Left cardiac atrium (tissue), 4 donors: Measurements from ENCODE around the gene P2RX3. TPM values are rescaled to one million over a fixed set of nuclear protein-coding genes. Genes with fewer than 3 reads are reported as not detected.
A peak's percentile ranks its signal among the peaks of the same experiment; 100 is the strongest.
"Not testable (repeated sequence)": the region's sequence is repeated elsewhere in the genome, so short reads cannot be mapped to it uniquely, and the experiment has no call there.

ENCODE experiments used
- ATAC-seq, 2 donors: fragments of 200-7000 bp; cut with Tn5 transposase; one replicate each; pipeline ENCODE4 v1.9.1; 2020; ENCODE audit warnings: mild to moderate bottlenecking in 2 of 2, moderate library complexity in 2 of 2
- DNase-seq: peaks from one replicate; pipeline ENCODE4 v3.0.0-alpha.2; 2020
- intact Hi-C, 2 donors: fragments of 100-400 bp; cut with DNase I; formaldehyde crosslinking; loops; one replicate each; pipeline versions ENCODE4 v1.14.1 to v1.15.1; 2022 to 2023
- total RNA-seq, 2 donors: library from RNA; stranded (reverse); fragmentation: NEBNext Ultra II Directional; extraction: Animal tissue kit (Norgen Biotek cat#: 25700); gene quantifications; one replicate each; pipeline ENCODE4 v1.2.1, GENCODE V29; 2021
- donor health status: DM: no; HTN: yes; CAD: no.
- donor health status: DM: no; HTN: yes; CAD: no; lungs with severe emphysema.
- donor health status: DM: yes; HTN: yes; CAD: no.
- donor health status: Dilated cardiomyopathy.

The P2RX3 gene
- total RNA-seq, 2 donors from 2014 or later: 0.84 to 1.7 TPM

DNA sequence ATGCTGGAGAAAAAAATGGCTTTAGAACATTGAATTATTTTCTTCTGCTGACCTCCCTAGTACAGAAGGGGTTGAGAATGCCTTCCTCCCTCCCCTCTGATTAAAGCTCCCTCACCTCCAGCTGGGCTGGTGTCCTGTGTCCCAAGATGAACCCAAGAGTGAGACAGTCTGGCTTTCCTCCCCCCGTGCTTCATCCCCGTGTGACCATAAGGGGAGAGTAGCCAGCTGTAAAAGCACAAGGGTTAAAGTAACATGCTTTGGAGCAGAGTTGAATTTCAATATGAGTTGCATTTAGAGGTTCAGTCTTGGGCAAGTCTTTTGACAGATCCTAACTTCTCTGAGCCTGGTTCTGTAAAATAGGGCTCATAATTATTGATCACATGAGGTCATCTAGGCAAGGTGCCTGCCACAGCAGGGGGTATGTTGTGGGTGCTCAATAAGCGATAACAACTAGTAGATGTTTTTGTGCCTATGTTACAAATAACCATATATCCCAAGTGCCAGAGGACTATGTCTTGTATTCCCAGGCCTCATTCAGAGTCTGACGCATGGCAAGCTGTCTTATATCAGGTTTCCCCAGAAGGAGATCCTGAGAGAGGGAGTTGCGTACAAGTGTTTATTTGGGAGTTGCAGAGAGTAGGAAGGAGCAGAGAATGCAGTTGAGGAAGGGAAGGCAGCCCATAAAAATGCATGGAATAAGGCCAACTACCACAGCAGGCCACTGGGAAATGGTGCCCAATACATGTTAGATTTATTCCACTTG lies 48.2 kb downstream of the P2RX3 start:
- intact Hi-C loops: no loop called here
- DNase-seq (no peak), ATAC-seq (no peak)

DNA sequence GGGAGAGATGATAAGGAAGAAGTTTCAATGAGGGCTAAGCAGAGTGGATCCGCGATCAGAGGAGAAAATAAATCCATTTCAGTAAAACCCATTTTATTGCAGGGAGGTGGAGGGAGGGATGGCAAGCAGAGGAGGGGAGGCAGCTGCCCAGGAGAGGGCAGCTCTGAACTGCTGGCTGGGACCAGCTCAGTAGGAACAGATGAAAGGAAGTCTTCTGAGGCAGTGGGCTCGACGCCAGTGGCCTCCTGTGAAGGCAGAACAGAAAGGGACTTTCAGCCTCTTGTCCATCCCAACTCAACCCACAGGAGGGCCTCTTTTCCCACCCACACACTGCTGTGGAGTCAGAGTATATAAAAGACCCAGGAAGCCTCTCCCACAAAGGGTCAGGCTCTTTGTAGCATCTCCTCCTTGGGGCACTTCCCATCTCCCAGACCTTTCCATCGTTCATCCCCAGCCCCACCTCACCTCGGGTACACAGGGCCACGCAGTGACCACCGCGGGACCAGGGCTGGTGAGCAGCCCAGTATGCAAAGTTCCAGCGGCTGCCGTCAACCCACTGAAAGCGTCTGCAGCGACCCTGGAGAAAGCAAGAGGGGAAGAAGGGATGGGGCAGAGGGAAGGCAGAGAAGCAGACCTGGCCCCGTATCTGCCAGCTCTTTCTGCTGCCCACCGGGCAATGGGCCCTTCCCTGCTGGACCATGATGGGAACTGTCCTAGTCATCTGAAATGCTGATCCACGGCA lies 49.3 kb downstream of the P2RX3 start:
- ATAC-seq (peak in 1 of 2 donors; percentile 36), DNase-seq (no peak)
- intact Hi-C loops: no loop called here

DNA sequence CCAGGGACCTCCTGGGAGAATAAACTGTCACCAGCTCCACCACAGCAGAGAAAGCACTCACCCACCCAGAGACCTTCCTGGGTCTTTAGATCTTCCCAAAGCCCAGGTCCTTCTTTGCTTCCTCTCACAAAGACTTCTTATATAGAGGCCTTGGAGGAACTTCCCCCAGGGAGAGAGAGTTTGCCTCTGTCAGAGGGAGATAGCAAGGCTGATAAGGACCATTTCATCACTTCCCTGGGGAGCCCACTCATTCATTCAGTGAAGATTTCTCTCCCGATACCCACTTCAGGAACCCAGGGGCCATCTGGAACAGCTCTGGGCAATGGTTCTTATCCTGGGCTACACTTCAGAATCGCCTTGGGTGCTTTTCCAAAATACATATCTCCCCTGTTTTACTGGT lies 52.4 kb downstream of the P2RX3 start, which contains the start of gene PRG2:
TSS of gene PRG2 (minus strand) at position 116 of the 400 bp plus-strand sequence. CDS start 706 bp downstream, outside the sequence.
- intact Hi-C loops: no loop called here
- ATAC-seq (no peak), DNase-seq (no peak)

DNA sequence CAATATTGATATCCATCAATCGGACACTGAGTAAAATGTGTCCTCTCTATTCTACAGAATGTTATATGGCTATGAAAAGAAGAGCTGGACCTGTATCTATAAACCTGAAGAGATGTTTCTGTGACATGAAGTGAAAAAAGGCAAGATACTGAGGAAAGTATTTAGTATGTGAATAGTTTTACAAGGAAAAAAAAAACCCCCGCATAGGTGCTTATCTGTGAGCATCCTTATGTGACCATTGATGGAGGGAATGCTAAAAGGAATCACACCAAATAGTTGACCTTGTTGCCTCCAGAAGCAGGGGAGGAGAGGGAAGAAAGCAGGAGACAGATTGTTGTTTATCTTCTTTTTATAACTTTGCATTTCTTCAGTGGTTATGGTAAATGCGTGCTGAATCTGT lies 53.0 kb downstream of the P2RX3 start:
- ATAC-seq (no peak), DNase-seq (no peak)
- intact Hi-C loops: no loop called here

DNA sequence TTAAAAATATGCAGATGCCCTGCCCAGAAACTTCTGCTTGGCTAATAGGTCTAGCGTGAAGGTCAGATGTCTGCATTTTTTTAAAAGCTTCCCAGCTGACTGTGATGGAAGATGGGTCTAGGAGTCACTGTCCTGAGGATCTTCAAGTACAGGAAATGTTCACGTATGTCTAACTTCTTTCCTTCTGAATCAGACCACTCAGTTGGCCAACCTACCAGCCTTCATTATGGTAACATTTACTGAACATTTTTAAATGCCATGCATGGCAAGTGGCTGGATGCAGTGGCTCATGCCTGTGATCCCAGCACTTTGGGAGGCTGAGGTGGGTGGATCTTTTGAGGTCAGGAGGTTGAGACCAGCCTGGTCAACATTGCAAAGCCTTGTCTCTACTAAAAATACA lies 53.4 kb downstream of the P2RX3 start:
- intact Hi-C loops: no loop called here
- no peak for ATAC-seq
- no peak for DNase-seq

DNA sequence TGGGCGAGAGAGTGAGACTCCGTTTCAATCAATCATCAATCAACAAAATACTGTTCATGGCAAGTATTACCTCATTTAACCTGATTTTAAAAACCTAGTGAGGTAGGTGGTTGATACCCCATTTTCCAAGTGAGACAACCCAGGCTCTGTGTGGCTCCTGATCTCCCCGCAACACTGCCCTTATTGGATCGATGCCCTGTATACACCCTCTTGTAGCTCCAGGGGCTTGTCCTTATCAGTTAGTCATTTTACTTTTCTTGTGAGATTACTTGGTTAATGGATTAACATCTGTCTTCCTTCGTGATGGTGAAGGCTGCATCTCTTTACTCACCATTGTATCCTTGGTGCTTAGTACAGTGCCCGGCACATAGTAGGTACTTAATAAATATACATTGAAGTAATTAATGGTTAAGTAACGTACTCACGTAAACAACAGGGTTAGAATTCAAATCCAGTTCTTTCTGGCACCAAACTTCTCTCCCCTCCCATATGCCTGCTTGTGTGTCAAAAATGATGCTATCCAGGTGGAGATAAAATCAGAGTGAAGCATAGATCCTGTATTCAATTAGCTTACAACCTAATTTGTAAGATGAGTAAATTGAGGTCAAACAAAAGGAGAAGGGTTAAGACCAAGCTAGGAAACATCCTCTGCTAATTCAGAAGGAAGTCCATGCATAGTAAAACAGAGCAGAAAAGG lies 54.1 kb downstream of the P2RX3 start:
- intact Hi-C loops: no loop called here
- ATAC-seq: no peak
- no peak for DNase-seq

DNA sequence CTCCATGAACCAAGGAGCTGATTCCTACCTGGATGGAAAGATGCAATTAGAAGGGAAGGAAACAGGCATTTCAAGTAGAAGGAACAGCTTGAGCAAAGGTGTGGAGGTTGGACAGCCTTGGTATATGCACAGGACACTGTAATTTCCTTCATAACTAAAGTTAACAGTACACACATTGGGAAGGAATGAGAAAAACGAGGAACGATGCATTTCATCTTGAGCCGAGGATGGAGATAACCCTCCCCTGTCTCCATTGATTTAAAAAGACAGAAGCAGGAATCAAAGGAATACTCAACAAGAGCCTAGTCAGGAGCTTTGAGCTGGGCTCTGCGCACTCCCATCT lies 54.6 kb downstream of the P2RX3 start:
- ATAC-seq (no peak), DNase-seq (no peak)
- intact Hi-C loops: no loop called here

DNA sequence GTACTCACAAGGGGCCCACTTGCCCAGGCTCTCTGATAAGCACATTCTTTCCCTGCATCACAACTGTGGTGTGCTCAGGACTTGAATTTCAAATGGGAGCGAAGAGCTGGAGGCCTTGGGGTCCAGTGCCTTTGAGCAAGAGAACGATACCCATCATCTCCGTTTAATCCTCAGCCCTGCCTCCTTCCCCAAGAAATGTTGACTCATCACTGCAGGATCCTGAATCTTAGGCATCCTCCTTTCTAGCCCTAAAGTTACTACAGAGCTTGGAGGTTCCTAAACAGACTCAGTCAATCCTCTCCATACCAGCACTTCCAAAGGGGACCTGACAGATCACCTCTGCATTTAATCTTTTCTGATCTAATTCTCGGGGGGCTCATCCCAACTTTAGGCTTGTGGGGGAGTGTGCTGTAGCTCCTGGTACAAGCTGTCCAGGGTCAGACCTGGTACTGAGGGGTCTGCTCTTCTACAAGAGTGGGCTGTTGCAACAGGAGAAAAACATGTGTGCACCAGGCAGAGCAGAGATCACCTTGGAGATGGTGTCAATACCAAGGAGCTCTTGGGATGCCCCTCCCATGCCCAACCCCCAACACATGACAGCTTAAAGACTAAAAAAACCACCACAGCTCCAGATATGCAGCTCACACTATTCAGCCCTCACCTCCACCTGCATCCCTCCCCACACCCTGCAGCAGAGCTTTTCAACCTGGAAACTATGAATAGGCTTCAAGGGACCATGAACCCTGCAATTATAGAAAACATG lies 56.2 kb downstream of the P2RX3 start:
- ATAC-seq (no peak), DNase-seq (no peak)
- intact Hi-C loops: no loop called here

DNA sequence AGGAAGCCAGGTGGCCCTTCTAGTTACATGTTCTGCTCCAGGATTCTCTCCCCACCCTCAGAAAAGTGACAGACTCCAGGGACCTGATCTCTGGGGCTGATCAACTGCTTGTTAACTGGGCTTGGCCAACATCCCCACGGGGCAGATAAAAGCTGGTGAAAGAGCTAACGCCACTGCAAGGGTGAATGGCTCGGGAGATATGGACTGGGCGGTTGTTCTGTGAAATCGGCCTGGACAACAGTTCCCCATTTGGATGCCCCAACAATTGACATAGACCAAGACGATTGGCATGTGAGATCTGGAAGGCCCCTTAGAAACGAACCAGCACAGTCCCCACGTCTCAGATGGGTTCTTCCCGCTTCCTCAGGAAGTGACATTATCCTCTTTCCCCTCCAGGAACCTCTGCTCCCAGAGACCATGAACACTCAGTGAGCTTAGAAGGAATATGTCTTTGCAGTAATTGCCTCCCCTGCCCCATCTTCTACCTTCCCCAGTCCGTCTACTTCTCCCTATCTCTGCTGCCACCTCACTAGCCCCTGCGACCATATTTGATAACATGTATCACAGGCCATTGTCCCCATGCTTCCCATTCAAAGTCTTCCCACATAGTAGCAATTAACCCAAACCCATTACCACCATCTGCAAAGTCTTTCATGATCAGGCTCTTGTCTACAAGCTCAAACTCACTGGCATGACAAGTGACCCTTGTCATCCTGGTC lies 57.9 kb downstream of the P2RX3 start:
- ATAC-seq (no peak), DNase-seq (no peak)
- intact Hi-C loops: no loop called here

DNA sequence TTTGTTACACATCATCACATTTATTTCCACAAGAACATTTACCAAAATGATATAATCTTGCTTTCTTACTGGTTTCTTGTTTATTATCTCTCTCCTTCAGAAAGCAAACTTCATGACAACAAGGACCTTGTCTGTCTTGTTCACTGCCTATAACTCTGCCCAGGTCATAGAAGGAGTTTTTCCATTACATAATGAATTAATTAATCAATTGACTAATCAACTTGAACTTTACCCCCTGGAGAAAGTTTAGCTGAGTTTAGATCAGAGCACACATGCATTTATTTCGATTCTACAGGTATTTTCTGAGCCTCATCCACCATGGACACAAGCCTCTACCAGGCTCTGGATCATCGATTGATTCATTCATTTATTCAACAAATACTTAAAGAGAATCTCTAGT lies 58.6 kb downstream of the P2RX3 start:
- ATAC-seq (no peak), DNase-seq (no peak)
- intact Hi-C loops: no loop called here

DNA sequence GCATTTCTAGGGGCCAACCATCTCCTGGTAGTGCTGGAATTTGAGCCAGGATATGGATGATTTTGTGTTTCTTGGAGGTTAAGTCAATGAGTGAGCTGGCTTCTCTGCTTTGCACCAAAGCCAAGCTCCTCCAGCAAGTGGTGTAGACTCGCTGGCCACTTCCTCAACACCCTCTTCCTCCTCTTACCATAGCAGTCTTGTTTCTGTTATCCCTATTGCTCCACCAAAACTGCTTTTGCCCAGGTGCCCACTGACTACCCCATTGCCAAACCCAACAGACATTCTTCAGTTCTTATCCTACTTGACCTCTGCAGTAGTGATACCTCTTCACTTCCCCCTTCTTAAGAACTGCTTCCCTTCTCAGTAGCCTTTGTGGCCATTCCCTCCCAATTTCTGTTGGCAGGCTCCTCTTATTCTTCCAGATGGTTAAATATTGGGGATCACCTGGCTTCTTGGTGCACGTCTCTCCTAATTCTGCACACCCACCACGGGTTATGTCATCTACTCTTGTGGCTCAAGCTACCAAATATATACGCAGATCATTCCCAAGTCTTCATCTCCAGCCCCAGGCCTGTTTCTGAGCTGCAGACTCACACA lies 59.3 kb downstream of the P2RX3 start:
- DNase-seq: no peak
- no peak for ATAC-seq
- intact Hi-C loops: no loop called here

DNA sequence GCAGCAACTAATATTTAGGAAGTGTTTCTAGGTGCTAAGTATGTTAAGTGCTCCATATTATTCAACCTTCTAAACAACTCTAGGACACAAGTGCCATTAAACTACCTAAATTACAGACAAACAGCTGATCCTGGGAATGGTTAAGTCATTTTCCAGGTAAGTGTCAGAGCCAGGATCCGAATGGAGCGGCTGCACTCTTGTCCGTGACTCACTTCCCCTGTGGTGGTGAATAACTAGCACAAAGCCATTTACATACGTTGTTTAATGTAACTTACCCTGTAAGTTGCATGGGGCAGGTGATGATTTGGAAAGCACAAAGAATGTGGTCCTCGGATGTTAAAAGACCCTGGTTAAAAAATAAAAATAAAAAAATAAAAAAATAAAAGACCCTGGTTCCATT lies 61.1 kb downstream of the P2RX3 start:
- DNase-seq (no peak), ATAC-seq (no peak)
- intact Hi-C loops: no loop called here

DNA sequence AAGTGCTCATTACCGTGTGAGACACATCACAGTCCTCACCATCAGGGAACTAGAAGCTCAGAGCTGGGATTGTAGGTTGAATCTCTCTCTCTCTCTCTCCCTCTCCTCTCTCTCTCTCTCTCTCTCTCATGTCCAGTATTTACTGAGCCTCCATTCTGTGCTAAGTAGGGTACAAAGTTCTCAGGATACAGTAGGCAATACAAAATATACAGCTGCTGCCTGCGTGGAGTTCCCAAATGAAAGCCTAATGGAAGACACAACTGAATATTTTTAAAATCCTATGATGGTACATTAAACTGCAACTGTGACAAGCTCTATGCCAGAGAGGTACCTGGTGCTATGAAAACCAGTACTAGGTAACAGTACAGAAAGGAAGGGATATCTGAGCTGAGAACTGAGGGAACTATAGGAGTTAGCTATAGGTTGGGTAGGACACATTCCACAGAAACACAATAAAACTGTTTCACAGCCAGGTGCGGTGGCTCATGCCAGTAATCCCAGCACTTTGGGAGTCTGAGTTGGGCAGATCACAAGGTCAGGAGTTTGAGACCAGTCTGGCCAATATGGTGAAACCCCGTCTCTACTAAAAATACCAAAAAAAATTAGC lies 61.9 kb downstream of the P2RX3 start:
- ATAC-seq (no peak), DNase-seq (no peak)
- intact Hi-C loops: no loop called here

DNA sequence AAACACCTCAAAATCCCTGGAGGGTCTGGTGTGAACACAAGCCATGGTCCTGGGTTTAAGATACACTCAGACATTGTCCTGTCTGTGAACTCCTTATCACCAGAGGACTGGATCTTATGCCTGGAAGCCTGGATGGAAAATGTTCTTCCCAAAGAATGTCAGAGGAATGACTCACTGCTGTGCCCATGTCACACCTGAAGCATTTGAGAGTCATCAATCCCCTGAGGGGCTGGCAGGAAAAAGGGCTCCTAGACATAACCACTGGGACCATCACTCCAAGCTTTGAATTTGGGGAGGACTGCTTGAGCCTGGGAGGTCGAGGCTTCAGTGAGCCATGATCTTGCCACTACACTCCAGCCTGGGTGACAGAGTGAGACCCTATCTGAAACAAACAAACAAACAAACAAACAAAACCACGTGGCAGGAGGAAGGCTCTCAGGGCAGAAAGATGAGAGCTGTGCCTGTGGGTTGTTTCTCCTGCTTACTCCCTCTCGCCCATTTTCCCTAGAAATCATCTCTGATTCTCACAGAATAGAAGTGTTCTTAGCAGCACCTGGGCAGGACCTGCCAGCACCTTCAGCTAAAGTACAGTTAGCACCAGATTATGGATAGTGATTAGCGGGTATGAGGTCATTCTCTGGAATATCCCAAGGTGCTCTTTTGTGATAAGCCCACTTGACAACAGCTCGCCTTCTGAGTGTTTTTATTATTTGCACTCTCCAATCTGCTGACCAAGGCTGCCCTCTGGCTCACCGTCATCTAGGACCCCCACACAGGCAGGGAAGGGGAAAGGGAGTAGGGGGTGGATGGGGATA lies 64.2 kb downstream of the P2RX3 start:
- no peak for ATAC-seq
- intact Hi-C loops: no loop called here

DNA sequence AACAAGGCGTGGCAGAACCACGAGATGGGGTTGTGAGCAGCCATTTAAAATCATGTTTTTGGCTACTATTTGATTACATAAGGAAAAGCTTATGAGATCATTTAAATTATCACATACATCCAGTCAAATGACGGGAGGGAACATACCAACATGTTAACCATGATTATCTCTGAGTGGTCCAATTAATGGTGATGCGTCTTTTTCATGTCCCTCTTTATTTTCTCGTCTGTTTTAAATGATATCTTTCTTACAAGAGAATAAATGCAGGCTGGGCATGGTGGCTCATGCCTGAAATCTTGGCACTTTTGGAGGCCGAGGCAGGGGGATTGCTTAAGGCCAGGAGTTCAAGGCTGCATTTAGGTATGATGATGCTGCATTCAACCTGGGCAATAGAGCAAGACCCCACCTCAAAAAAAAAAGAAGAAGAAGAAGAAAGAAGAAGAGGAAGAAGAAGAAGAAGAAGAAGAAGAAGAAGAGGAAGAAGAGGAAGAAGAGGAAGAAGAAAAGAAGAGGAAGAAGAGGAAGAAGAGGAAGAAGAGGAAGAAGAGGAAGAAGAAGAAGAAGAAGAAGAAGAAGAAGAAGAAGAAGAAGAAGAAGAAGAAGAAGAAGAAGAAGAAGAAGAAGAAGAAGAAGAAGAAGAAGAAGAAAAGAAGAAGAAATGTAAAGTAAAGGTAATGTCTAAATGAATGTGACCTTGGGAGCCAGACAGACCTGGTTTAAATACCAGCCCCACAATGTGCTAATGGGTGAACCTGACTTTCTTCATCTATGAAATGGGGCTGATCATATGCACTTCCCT lies 65.0 kb downstream of the P2RX3 start:
- DNase-seq, ATAC-seq, intact Hi-C loops: not testable (repeated sequence)

More for the DNA sequence above, 64.2 kb downstream of the P2RX3 start:
- DNase-seq: no peak

DNA sequence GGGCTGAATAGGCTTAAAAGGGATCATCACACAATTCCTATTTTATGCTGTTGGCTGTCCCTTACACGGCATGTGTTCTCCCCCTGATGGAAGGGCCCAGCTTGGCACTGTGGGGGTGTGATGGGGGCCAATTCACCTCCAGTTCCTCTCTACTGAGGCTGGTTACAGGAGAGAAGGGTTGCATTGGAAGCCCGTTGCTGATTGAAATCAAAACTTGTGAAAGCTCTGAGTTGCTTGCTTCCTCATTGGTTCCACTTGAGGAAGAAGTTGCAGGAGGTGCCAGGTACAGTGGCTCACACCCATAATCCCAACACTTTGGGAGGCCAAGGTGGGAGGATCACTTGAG lies 65.6 kb downstream of the P2RX3 start:
- no peak for DNase-seq
- intact Hi-C loops: no loop called here
- no peak for ATAC-seq
